ENCODE data around the gene FLNA.

The FLNA gene

DNA sequence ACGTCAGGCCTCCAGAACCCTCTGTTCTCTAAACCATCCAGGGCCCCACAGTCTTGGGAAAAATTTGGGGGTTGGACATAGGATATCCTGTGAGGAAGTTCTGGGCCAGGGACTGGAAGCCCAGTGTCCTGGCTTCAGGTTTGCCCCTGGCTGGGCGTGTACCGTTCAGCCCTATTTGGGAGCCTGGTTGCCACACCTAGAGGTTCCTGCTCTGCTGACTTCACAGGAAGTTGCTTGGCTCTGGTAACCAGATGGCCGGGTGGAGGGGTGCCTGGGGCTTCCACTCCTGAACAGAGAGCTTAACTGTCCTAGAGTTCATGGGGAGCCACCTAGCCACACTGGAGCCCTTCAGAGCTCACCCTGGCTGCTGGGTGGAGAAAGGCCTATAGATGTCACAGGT is 38.0 kb upstream of the FLNA start:
- peak overlapping the region; percentile 99 for H3K27ac ChIP-seq
- TF ChIP-seq, protein P1, sequence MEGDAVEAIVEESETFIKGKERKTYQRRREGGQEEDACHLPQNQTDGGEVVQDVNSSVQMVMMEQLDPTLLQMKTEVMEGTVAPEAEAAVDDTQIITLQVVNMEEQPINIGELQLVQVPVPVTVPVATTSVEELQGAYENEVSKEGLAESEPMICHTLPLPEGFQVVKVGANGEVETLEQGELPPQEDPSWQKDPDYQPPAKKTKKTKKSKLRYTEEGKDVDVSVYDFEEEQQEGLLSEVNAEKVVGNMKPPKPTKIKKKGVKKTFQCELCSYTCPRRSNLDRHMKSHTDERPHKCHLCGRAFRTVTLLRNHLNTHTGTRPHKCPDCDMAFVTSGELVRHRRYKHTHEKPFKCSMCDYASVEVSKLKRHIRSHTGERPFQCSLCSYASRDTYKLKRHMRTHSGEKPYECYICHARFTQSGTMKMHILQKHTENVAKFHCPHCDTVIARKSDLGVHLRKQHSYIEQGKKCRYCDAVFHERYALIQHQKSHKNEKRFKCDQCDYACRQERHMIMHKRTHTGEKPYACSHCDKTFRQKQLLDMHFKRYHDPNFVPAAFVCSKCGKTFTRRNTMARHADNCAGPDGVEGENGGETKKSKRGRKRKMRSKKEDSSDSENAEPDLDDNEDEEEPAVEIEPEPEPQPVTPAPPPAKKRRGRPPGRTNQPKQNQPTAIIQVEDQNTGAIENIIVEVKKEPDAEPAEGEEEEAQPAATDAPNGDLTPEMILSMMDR (conservative IDR thresholded peaks at IDR 0.05): no peak
- TF ChIP-seq ZFX (IDR thresholded peaks at IDR 0.05): no peak

DNA sequence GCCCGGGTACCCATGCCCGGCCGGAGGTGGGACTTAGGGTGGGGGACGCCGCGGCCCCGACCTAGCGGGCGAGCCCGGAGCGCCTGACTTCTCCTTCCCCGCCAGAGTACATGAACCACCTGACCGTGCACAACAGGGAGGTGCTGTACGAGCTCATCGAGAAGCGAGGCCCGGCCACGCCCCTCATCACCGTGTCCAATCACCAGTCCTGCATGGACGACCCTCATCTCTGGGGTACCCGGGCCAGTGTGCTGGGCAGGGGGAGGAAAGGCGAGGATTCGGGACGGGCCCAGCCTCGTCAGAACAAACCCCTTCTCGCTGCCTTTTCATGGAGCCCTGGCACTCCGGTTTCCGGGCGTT is 37.5 kb upstream of the FLNA start:
- TF ChIP-seq ZFX (IDR thresholded peaks at IDR 0.05): no peak; the same call in 1 of the 2 replicates
- TF ChIP-seq, protein P1 (conservative IDR thresholded peaks at IDR 0.05): no peak
- H3K27ac ChIP-seq: peak overlapping the region; percentile 99

DNA sequence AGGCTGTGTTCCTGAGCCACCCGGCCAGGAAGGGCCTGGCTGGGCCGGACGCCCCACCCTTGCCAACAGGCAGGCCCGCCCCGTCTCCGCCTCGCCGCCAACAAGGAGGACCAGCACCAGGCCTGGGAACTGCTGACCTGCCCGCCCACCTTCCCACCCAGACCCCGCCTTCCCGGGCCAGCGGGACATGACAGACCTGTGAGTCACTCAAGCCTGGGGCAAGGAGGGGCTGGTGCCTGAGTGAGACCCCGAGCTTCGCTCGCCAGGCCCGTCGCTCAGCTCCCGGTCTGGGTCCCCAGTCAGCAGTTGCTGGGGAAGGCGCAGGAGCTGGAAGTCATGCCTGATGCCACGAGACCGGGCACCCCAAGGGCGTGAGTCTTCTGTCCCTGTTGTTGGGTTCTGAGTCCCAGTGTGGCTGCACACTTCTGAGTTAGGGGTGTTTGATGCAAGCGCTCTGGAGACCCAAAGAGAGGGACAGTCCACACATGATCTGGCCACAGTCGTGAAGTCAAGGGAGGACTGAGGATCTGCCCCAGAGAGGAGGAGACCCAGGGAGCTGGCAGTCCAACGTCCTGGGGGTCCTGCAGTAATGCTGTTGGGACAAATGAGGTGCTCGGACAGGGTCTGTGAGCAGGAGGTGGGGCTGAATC is 34.9 kb upstream of the FLNA start, which contains the start of gene DNASE1L1:
Gene DNASE1L1 (minus strand): TSS at position 33 of the 650 bp plus-strand sequence. CDS start 3,686 bp downstream, outside the sequence.
- TF ChIP-seq ZFX (IDR thresholded peaks at IDR 0.05): no peak
- TF ChIP-seq, protein P1 (conservative IDR thresholded peaks at IDR 0.05): no peak
- H3K27ac ChIP-seq: no peak within 1 kb of the TSS

GRCh38 chrX:154408659-154409221 is 34.3 kb upstream of the FLNA start:
- TF ChIP-seq, protein P1 (conservative IDR thresholded peaks at IDR 0.05): no peak
- TF ChIP-seq ZFX (IDR thresholded peaks at IDR 0.05): no peak
- no peak overlapping the region for H3K27ac ChIP-seq

GRCh38 chrX:154404625-154405192 is 30.3 kb upstream of the FLNA start:
- H3K27ac ChIP-seq: no peak overlapping the region
- TF ChIP-seq, protein P1 (conservative IDR thresholded peaks at IDR 0.05): no peak
- TF ChIP-seq ZFX (IDR thresholded peaks at IDR 0.05): no peak

DNA sequence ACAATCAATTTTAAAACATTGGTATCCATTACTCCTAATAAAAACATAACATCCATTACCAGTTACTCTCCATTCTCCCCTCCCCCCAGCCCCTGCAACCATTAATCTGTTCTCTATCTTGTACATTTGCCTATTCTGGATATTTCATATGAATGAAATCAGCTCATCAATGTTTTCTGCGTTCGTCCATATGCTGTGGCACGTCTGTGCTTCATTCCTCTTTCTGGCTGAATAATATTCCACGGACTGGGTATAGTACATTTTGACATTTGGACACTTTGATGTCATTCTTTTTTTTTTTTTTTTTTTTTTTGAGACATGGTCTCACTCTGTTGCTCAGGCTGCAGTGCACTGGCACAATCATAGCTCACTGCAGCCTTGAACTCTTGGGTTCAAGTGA is 29.4 kb upstream of the FLNA start:
- H3K27ac ChIP-seq: no peak overlapping the region
- TF ChIP-seq ZFX (IDR thresholded peaks at IDR 0.05): no peak
- TF ChIP-seq, protein P1 (conservative IDR thresholded peaks at IDR 0.05): no peak

DNA sequence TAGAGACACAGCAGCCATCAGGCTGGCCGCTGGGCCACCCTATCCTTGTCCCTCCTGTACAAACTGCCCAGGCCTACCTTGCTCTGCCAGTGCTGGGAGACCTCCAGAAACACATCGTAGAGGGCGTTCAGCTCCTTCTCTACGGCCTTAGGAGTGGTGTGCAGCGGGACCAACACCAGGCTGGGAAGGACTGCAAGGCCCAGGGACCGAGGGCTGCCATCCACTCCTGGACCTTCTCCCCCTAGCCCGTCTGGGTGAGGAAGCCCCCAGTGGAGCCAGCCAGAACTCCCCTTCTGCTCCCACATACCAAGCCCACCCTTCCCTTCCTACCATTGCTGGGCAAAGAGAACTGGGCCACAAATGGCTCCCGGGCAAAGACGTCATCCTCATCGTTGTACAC is 28.8 kb upstream of the FLNA start:
- H3K27ac ChIP-seq: no peak overlapping the region; the same call in 1 of the 2 replicates
- TF ChIP-seq, protein P1 (conservative IDR thresholded peaks at IDR 0.05): no peak
- TF ChIP-seq ZFX (IDR thresholded peaks at IDR 0.05): no peak
